A673 (cell line): ENCODE results near the gene H6PD.

Source experiments
- EZH2 ChIP-seq: fragments of 200-600 bp; sonication (generic); IDR thresholded peaks from 2 replicates; pipeline ENCODE4 v1.6.1; 2017; ENCODE audit warnings: borderline replicate concordance, low read depth, mild to moderate bottlenecking, mixed read lengths, antibody characterized with exemption, low read length; ENCODE audit not compliant: poor library complexity, severe bottlenecking
- TF ChIP-seq, protein P1 (sequence below): fragments of 300-800, 200-600 bp; sonication (generic); conservative IDR thresholded peaks from 2 replicates; pipeline ENCODE4 v1.5.1; 2017; ENCODE audit warnings: low read depth, mild to moderate bottlenecking, antibody characterized with exemption, low read length, moderate library complexity, mixed read lengths

DNA sequence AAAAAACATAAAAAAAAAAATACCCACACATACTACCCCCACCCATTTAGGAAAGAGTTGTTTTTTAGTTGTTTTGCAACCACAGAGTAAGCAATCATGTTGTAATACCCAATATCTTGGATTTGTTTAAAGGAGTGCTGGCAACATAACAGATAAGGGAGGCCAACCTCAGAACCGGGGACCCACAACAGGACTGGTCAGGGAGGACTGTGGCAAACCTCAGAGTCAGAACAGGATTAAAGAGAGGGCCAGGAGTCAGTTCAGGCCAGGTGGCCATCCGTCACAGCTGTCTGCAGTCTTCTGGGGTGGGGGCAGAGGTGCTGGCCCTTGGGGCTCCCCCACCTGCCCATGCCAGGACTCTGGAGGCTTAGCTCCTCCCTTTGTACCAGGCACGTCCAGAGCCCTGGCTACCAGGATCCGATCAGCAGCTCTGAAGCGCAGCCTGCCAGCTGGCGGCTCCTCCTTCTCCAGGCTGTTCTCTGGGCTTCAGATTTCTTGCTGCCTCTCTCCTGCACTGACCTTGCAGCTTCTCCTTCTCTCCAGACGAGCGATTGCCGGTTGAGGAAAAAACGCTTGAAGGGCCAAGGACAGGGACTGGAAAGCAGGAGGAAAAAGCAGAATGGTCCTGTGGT lies 7.9 kb downstream of the H6PD start:
- TF ChIP-seq EZH2: no peak
- TF ChIP-seq, protein P1, sequence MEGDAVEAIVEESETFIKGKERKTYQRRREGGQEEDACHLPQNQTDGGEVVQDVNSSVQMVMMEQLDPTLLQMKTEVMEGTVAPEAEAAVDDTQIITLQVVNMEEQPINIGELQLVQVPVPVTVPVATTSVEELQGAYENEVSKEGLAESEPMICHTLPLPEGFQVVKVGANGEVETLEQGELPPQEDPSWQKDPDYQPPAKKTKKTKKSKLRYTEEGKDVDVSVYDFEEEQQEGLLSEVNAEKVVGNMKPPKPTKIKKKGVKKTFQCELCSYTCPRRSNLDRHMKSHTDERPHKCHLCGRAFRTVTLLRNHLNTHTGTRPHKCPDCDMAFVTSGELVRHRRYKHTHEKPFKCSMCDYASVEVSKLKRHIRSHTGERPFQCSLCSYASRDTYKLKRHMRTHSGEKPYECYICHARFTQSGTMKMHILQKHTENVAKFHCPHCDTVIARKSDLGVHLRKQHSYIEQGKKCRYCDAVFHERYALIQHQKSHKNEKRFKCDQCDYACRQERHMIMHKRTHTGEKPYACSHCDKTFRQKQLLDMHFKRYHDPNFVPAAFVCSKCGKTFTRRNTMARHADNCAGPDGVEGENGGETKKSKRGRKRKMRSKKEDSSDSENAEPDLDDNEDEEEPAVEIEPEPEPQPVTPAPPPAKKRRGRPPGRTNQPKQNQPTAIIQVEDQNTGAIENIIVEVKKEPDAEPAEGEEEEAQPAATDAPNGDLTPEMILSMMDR: no peak
